ENCODE measurements around the gene RNF166.

- TF ChIP-seq CTCF (IDR thresholded peaks at IDR 0.05; ENCODE audit: low read depth, low read length, missing input control), result no peak
- no peak for TF ChIP-seq ATF3 (IDR thresholded peaks at IDR 0.05)
- no peak for TF ChIP-seq MAX (IDR thresholded peaks at IDR 0.05)
- no peak for TF ChIP-seq ZBTB33 (IDR thresholded peaks at IDR 0.05)
- TF ChIP-seq YY1 (IDR thresholded peaks at IDR 0.05), result no peak
- TF ChIP-seq SP1 (IDR thresholded peaks at IDR 0.05), result no peak
Measured at GRCh38 chr16:88692861-88693260, 13.3 kb downstream of the RNF166 start.
